NCI-H1105 treated with DMSO at 0.1 percent for 48 hours (cell line): ENCODE measurements around the gene GALNT13.

Experiments
- DNase-seq: peaks from one replicate; lab custom pipeline; 2025; lab: John Stamatoyannopoulos, UW

The GALNT13 gene

DNA sequence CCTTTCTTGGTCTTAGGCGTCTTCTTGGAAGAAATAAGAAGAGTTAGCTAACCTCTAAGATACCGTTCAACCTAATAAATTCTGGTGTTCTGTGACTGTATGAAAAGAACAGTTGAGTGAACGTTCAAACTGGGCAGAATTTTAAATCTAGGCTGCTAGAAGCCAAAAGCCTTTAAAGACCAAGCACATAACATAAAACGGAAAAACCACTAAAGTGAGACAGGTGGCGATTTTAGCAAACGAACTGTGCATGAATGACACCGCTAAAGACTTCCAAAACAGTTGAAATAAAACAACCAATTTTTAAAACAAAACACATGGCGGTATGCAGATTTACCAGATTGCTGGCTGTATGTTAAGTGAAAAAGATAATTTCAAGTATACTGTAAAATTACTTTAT, 73.1 kb downstream of the GALNT13 start:
- DNase-seq: no peak

DNA sequence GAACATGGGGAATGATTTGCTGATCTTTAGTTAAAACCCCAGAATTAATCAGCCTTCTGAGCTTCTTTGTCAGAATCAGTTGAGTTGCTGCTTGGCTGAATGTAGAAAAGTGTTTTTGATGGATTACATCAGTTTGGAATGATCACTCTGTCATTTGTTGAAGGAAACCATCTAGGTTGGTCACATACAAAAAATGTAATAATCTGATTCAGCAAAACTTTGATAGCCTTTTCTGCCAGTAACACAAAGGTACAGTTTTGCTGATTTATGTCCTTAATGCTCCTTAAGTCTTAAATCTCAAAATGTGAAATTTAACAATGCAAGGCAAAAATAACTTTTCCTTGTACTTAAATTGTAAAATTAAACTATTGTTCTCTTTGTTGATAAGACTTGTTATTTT, 74.3 kb downstream of the GALNT13 start:
- DNase-seq: no peak

DNA sequence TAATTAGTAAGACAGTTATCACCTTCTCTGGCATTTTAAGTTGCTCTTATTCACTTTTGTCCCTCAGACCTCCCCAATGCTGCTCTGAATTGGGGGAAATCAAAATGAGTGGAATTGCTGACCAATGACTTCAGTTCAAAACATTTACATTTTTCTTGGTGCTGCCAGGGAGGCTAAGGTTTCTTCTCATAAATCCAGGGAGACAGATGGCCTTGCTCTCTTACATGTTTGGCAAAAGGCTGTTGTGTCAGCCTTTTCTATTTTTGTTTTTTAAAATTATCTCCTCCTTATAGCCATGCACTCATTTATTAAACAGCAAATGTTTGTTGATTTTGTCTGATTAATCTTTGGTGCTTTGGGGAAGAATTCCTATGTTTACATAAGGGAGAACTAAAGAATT, 82.0 kb downstream of the GALNT13 start:
- DNase-seq: no peak

DNA sequence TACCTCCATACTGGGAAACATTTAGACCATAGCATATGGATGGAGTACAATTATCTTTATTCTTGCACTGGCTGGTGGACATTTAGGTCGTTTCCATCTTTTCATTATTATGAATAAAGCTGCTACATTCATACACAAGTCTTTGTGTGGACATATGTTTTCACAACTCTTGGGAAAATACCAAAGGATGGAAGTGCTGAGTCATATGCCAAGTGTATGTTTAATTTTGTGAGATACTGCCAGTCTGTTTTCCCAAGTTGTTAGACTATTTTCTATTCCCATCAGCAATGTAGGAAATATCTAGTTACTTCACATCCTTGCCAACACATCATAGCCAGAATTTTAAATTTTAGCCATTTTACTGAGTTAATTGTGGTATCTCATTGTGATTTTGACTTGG, 91.5 kb downstream of the GALNT13 start:
- DNase-seq: no peak

DNA sequence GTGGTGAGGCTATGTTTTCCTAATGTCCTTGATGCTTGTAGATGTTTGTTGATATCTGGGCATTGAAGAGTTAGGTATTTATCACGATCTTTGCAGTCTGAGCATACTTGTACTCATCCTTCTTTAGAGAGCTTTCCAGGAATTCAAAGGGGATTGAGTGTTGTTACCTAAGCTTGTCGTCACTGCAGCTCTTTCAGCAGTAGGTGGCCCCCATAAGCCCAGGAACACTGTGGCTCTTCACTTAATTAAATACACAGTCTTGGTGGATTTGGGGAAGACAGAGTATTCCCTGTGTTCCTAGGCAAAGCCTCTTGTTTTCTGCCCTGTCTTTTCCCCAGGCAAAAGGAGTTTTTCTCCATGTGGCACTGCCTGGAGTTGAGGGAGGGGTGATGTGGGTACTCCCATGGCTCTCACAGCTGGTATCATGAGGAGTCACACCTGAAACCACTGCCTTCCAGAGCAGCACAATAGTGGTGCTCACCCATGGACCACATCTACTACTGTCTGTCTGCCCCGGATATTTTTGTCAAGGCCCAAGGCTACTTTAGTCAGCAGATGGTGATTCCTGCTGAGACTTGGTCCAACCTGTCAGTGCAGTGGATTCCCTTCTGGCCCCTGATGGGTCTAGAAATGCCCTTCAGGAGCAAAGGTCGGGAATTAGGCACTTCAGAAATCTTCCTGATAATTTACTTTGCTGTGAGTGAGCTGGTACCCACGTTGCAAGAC, 95.7 kb downstream of the GALNT13 start:
- DNase-seq: no peak

DNA sequence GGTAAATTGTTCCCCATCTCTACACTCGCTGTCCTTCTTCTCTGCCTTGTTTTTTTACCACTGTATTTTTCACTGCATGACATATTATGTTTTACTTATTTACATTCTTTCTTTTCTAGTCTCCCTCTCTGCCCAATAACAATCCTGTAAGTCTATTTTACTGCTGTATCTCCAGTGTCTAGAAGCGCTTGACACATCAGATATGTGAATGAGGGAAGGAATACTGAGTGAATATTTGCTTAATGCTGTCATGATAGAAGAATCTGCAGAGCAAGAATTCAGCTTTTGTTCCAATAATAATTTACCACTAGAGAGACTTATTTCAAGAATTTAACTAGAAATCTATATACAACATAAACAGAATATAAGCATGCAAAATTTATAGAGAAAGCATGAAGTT, 99.5 kb downstream of the GALNT13 start:
- no peak for DNase-seq

DNA sequence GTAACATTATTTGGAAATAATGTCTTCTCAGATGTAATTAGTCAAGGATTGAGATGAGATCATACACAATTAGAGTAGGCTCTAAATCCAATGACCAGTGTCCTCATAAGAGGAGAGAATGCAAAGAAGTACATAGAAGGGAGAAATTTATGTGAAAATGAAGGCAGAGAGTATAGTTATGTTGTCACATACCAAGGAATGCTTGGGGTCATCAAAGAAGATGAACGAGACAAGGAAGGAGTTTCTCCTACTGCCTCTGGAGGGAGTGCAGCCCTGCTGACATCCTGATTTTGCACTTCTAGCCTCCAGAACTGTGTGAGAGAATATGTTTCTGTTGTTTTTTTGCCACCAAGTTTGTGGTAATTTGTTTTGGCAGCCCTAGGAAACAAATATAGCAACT, 100.1 kb downstream of the GALNT13 start:
- no peak for DNase-seq

DNA sequence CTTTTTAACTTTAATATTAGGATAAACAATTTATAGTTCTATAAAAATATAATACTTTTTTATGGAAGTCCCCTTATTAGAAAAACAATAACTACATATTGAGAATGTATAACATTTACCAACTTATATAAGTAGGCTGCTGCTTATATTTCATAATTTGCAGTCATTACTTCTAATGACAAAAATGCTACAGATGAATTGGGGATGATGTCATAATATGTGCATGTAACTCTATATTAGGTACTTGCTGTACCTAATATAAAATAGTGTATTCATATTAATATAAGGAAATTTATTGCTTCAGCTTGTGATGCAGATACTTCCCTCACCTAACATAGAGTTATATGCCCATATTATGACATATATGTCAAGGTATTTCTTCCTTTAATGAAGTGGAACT, 100.7 kb downstream of the GALNT13 start:
- DNase-seq: no peak

DNA sequence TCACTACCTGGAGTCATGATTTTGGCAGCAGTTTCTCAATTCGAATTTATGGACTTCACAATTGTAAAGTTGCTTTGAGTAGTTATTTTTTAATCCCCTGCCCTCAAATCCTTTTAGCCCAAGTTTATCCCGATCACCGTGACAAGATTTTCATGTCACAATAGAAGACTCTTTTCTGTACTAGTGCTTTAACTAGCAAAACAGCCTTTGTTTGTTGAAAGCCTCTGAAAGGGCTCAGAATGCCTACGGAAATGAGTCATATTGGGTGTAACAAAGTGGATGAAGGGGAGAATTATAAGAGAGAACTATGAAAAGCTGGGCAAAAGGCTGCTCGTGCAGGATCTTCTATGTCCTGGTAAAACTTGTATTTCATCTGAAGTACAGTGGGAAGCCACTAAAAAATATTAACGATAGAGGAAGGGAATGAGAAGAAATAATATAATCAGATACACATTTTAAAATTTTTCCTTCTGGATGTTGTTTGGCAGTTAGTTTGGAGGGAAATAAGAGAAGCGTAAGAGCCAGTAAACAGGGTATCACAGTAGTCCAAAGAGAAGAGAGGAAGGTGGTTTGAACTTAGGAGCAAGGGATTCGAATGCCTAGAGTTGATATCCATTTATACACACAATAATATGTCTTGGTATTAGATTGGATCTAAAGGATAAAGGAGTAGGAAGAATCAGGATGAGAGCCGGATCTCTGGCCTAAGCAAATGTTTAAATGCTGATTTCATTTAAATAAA, 114.9 kb downstream of the GALNT13 start:
- no peak for DNase-seq

DNA sequence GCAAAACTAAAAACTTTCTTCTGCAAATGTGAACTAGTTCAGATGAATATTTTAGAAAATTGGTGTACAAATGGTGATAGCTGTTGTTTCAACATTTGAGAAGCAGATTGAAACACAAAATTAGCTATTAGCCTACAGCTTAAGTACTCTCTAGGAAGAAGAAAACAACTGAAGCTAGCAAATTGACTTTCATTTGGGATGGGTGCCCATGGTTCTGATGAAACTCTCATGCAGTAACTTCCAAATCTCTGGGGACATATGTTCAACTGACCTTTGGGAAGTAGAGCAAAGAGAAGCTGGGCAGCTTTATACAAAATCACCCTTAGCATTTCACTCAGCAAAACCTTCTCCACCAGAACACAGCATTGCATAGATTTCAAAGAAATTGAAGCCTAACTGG, 119.0 kb downstream of the GALNT13 start:
- no peak for DNase-seq

DNA sequence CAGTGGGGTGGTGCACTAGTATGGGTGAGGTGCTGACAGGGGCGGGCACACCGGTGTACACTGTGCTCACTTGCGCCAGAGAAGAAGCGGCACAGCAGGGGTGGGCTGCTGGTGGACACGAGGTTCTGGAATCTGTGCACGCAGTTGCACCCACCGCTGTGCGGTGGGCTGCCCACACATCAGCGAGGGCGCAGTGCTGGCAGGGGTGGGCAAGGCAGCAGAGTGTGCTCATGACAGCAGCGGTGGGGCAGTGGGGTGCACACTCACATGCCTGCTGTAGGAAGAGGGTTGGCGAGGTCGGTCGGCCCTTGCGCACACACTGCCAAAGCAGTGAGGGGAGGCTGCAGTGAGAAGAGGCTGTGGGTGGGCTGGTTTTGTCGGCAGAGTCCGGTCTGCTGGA, 141.8 kb downstream of the GALNT13 start:
- DNase-seq: no peak

DNA sequence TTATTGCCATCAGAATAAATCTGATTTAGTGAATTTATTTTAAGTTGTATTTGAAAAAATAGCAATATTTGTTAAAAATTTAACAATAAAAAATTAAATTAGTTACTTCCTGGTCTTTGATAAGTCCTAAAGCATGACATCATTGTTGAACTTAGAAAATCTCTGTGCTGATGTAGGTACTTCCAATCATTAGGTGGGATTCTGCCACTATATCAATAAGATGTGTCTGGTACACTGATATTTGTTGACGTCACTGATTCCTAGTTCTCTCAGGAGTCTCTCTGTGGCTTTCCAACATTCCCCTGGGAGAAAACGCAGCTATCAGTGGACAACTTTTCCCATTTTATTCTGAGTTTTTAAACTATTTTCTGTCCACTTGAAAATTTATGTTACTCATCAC, 143.5 kb downstream of the GALNT13 start:
- DNase-seq: no peak

DNA sequence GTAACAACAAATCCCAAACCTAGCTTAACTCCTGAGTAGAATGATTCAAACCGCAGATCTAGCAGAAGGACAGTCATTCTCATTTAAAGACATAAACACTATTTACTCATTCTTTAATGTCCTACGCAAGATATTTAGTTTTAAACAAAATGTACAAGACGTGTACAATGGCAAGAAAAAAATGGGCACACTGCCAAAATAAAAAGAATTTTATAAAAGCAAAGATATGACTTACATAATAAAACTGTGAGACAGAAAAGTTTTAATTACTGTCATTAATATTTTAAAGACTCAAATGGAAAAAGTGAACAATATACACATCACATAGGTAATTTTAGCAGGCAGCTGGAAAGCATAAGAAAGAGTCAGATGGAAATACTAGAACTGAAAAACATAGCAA, 157.8 kb downstream of the GALNT13 start:
- no peak for DNase-seq

DNA sequence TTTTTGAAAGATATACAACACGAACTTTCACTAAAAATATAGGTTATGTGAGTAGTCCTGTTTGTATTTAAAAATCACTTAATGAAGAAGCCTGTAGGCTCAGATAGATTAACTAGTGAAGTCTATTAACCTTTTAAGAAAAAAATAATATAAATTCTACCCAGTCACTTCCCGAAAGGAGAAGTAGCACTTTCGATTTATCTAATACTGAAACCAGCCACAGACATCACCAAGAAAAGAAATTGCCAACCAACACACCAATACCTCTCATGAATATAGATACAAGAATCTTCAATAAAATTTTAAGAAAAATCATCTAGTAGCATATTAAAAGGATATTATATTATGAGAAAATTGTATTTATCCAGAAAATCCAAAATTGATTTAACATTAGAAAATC, 160.5 kb downstream of the GALNT13 start:
- DNase-seq: no peak

DNA sequence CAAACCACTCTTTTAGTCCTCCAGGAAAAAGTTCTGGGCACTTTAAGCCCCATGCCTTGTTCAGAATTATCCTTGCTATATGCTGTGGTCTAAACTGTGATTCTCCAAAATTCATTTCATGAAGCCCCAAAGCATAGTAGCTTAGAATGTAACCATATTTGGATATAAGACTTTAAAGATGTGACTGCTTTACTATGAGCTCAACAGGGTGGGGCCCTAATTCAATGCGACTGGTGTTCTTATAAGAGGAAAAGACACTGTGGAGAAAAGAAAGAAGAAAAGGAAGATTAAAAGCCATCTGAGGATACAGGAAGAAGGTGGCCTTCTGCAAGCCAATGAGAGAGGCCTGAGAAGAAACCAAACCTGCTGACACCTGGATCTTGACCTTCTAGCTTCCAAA, 174.8 kb downstream of the GALNT13 start:
- DNase-seq: no peak

DNA sequence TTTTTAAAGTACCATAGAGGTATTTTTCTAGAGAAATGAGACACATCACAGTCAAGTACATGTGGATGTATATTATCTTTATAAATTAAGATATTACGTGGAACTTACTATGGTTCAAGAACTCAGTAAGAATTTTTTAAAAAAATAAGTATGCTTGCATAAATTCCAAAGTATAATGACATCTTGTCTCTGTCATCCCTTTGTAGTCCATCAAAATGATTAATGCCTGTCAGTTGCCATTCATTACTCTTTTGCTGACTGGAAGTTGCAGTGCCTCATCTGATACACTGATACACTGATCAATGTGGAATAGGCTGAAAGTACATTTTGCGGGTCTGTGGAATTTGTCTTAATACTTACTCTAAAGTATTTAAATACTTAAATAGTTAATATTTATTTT, 177.2 kb downstream of the GALNT13 start:
- no peak for DNase-seq

DNA sequence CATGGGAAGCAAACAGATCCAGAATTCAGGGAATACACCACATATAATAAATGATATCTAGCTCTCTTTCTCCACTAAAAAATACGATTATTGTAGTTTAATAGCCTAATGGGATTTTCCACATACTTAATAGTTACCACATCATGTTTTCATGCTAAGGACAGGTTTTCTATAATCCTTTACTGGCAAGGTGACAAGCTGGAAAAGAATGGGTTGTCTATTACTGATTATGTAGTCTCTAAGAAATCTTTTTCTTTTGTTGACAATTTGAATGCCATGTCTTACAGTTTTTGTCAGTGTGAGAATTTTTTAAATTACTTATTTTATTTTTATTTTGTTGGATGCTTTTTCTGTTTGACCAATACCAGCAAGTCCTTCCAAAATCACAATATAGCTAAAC, 177.8 kb downstream of the GALNT13 start:
- DNase-seq: no peak

DNA sequence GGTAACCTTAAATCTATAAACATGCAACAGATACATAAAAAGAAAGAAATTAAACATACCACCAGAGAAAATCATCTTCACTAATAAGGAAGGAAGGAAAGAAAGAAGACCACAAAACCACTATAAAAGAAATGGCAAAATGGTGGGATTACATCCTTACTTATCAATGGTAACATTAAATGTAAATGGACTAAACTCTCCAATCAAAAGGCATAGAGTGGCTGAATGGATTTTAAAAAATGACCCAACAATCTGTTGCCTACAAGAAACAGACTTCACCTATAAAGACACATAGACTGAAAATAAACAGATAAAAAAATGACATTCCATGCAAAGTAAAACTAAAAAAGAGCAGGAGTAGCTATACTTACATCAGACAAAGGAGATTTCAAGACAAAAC, 195.4 kb downstream of the GALNT13 start:
- DNase-seq: no peak

DNA sequence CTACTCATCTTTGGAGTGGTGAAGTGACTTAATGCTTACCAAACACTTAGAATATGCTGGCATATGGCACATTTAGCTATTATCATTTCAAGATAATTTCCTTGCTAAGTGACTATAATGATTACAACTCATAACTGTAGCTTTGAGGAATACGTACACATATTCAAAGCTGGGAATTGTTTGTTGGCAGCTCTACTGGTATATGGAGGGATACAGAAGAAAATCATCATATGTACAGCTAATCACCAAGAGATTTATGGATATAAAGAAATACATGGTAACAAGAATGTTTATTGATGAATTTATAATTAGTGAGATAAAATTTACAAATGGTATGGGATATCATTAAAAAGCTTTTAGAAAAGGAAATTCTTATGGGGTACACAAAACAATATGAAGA, 207.2 kb downstream of the GALNT13 start:
- DNase-seq: no peak

DNA sequence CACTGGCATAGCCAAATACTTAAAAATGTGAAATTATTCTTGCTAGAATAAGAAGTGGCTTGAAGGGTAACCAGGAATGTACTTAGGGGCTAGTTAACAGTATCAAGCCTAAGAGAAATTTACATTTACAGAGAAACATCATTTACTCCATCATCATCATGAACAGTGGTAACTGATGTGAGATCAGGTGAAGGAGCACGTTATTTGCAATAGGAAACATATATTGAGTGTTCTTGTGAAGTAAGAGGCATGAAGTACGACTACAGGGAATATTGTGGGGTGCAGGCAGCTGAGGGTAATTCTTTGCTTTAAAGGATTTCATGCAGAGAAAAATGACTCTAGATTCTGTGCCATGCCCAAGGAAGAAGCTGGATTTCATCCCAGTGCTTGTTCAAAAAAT, 220.8 kb downstream of the GALNT13 start:
- no peak for DNase-seq

DNA sequence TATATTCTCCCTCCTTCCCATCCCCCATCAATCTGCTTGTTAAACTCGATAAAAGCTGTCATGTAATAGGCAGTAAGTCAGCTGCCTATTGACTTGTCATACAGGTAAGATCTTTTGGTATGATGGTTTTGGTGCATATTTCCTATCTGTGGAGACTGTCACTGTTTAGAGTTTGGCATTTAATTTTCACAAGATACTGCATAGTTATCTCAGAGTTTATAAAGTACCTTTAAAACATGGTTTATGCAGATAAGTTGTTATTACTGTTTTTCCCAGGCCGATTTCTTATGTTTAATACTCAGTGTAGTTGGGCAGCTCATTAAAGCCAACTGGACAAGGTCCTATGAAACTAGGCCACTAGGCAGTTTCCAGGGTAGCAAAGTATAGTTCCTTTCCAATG, 222.1 kb downstream of the GALNT13 start:
- no peak for DNase-seq

DNA sequence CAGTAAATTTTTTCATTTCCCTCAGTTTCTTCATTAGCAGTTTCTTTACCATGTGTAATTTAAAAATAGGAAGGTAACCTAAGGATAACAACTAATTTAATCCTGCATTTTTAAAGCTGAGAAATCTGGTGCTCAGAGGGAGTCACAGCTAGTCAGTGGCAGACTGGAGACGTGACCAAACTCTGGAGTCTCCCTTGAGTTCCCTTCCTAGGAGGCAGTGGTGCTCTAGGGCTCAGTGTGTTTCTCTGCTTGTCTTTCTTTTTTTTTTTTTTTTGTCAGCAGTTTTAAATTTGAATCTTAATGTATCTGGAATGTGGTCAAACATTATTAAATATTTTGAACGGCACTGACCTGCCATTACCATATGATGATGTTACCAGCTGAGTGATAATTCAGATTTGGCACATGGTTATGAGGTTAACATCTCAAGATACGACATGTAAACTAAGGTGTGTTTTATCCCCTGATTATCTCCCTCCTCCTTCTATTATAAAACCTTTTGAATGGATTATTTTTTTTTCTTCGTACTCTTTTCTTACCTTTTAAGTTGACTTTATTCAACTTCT, 226.2 kb downstream of the GALNT13 start:
- no peak for DNase-seq

DNA sequence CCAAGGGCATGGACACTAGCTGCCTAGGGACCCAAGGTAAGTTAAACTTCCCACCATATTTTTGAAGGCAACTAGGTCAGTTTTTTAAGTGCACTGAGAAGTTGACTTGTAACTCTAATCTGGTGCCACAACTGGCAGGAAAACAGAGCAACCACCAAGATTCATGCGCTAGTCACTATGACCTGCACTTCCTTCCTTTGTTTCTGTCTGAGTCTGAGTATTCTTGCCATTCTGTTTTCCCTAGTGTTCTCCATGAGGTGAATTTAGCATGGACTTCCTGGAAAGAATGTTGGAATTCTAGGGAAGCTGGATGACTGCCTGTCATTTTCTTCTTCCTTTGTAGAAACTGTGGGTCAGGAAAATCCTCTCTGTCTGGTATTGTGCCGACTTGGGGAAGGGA, 249.0 kb downstream of the GALNT13 start:
- DNase-seq: no peak

DNA sequence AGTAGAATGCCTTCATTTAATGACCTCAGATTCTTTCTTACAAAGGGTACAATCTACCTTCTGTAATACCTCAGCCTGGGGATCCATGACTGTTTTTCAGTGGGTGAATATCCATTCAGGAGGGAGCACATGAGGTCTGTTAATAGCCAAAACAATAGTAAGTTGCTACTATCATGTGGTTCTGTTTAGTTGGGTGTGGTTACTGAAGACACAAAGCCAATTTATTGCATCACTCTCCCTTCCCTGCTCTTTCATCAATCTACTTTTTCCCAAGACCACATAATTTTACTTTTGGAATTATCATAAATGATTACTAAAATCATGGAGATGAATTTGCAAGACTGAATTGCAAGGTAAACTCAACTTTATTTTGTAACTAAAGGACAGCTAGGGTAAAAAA, 254.2 kb downstream of the GALNT13 start:
- no peak for DNase-seq
